CD4-positive, alpha-beta T cell treated with Interleukin-1 beta for 1 hour (primary cell): ENCODE results near the gene FBXL13.
A peak's percentile ranks its signal among the peaks of the same experiment; 100 is the strongest.
"Not testable (repeated sequence)": the region's sequence is repeated elsewhere in the genome, so short reads cannot be mapped to it uniquely, and the experiment has no call there.

Experiments
- DNase-seq, 2 donors: peaks; one replicate each; pipeline ENCODE4 v3.0.0-alpha.2; 2020 to 2022

The FBXL13 gene

DNA sequence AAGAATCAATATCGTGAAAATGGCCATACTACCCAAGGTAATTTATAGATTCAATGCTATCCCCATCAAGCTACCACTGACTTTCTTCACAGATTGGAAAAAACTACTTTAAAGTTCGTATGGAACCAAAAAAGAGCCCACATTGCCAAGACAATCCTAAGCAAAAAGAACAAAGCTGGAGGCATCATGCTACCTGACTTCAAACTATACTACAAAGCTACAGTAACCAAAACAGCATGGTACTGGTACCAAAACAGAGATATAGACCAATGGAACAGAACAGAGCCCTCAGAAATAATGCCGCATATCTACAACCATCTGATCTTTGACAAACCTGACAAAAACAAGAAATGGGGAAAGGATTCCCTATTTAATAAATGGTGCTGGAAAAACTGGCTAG lies 53.7 kb downstream of the FBXL13 start:
- DNase-seq = not testable (repeated sequence)

DNA sequence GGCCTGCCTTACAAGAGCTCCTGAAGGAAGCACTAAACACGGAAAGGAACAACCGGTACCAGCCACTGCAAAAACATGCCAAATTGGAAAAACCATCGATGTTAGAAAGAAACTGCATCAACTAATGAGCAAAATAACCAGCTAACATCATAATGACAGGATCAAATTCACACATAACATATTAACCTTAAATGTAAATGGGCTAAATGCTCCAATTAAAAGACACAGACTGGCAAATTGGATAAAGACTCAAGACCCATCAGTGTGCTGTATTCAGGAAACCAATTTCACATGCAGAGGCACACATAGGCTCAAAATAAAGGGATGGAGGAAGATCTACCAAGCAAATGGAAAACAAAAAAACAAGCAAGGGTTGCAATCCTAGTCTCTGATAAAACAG lies 56.3 kb downstream of the FBXL13 start:
- not testable (repeated sequence) for DNase-seq

DNA sequence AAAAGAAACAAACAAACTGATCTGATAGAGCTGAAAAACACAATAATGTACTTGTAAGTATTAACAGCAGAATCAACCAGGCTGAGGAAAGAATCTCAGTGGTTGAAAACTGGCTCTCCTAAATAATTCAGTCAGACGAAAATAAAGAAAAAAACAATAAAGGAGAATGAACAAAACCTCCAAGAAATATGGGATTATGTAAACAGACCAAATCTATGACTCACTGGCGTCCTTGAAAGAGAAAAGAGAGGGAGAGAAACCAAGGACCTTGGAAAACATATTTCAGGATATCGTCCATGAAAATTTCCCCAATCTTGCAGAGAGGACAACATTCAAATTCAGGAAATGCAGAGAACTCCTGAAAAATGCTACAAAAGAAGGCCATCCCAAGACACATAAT lies 62.9 kb downstream of the FBXL13 start:
- DNase-seq = no peak

DNA sequence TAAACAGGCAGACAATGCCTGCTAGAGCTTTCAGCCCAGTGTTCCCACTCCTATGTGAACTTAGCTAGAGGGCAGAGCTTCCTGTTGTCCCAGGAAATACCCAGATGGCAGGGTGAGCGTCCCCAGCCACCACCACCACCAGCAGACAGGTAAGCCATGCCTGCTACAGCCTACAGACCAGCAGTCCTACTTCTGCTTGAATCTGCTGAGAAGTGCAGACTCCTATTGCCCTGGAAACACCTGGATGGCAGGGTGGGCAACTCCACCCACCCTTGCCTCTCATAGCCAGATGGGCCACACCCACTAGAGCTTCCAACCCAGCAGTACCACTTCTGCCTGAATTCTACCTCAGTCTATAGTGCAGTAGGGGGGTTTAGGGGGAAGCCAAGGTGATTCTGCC lies 64.4 kb downstream of the FBXL13 start:
- DNase-seq = no peak

DNA sequence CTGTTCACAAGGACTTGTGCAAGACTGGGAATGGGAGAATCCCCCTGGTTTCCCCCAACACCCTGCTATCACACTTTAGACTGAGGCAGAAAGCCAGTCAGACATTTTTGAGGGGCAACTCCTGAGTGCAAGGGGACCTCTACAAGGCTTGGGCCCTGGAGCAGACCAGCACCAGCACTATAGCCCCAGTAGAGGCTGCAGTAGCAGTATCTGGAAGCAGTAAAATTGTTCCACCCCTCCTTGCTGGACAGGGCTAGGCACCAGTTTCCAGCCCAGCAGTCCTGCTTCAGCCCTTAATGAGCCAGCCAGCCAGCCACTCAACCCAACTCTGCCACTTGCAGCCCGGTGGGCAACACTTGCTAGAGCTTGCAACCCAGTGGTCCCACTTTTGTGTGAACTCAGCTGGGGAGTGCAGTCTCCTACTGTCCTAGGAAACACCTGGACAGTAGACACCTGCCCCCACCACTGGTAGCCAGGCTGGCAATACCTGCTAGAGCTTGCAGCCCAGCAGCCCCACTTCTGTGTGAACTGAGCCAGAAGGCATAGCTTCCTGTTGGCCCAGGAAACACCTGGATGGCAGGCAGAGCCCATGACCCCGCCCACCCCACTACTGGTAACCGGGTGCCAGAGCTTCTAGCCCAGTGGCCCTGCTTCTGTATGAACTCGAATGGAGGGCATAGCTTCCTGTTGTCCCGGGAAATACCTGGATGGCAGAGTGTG lies 65.0 kb downstream of the FBXL13 start:
- DNase-seq = peak in 1 of 2 donors; percentile 26

DNA sequence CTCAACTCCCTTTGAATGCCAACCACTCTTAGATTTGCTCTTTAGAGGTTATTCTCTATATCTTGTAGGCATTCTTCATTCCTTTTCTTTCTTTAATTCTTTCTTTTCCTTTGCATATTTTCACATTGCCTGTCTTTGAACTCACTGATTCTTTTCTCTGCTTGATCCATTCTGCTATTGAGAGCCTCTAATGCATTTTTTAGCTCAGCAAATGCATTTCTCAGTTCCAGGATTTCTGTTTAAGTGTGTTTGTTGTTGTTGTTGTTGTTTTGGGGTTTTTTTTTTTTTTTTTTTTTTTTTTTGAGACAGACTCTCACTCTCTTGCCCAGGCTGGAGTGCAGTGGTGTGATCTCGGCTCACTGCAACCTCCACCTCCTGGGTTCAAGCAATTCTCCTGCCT lies 71.6 kb downstream of the FBXL13 start:
- no peak for DNase-seq

DNA sequence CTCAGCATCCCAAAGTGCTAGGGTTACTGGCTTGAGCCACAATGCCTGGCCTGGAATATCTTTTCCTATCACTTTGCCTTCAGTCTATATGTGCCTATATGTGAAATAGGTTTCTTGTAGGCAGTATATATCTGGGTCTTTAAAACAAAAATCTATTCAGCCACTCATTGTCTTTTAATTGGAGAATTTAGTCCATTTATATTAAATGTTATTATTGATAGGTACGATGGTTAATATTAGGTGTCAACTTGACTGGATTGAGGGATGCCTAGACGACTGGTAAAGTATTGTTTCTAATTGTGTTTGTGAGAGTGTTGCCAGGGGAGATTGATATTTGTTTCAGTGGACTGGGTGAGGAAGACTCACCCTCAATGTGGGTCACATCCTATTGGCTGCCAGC lies 73.4 kb downstream of the FBXL13 start:
- no peak for DNase-seq

DNA sequence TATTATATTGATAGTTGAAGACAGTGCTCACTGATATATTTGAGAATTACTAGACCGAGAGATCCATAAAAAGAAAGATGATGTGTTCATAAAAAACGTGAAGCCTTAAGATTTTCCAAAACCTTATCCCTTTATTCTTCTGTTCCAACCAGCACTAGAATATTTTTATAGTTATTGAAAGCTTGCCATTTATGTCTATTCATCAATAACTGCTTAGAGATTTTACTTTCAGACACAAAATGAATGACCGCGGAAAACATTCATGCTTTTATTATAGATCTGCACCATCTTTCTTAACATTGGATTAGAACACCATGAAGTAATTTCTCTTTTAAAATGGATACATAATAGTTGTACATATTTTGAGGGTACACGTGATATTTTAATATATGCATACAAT lies 77.6 kb downstream of the FBXL13 start:
- DNase-seq = no peak

DNA sequence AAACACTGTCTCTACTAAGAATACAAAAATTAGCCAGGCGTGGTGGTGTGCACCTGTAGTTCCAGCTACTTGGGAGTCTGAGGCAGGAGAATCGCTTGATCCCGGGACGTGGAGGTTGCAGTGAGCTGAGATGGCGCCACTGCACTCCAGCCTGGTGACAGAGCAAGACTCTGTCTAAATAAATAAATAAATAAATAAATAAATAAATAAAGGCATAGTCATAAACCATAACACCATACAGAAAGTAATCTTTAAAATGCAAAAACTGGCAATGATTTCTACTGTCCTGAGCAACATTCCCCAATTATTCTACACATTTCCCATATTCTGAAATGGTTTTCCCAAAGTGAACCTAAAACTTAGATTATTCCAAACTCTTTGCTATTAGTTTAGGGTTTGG lies 79.0 kb downstream of the FBXL13 start:
- DNase-seq = not testable (repeated sequence)

DNA sequence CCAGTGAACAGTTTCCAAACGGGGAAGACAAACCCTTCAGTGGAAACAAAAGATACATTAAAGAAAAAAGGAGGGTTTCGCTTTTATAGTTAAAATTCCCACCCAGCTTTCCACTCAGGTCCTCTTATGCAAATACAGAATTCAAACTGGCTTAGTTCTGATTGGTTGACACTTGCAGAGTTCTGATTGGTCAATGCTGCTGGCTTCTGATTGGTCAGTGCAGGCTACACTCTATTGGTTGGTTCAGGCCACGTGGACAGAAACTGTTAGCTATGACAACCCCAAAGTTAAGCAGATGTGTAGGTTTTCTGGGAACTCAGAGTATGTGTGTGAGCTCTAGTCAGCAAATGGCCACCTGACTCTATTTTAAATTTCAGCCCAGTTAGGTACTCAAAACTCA lies 80.0 kb downstream of the FBXL13 start:
- DNase-seq = no peak

DNA sequence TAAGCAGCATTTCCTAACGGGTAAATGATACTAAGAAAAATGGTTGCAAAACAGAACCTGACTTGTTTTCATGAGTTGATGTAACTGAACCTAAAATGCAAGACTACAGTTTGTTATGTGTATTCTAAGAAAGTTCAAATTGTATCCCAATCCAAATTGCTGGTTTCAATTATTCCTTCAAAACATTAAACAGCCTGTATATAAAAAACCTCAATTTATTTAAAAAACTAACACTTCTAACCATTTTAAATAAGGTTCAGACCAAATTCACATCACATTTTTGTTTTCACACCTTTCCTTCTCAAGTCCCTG lies 80.9 kb downstream of the FBXL13 start:
- no peak for DNase-seq

DNA sequence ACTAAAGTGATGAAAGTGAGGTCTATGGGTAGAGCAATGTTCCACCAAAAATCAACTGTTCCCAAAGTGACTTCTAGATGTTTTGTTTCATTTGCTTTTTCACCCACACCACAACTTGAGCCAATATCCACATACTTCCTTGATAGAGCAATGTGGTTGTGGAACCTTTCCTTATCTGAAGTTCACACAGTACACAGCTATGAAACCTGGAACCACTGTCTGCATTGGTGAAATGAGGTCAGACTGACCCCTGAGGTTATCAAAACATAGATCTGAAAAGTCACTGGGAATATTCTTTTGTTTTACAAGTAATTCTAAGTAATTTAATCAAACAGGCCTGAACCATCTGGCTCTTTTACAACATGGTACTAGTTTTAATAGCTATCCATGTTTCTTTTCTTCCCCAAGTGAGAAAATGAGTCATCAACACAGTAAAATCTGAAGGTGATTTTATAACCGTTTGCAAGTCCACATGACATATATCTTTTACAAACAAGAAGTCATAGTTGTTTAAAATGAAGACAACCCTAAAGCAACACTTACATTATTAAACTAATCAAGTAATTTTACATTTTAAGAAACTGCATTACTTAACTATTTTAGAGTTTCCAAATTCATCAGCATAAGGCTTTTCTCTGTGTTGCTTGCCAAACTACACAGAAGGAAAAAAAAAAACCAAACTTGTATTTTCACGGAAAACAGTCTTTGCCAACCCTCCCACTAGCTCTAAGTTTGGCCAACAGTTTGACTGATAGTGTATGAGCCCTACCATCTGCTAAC lies 81.5 kb downstream of the FBXL13 start:
- DNase-seq = no peak

DNA sequence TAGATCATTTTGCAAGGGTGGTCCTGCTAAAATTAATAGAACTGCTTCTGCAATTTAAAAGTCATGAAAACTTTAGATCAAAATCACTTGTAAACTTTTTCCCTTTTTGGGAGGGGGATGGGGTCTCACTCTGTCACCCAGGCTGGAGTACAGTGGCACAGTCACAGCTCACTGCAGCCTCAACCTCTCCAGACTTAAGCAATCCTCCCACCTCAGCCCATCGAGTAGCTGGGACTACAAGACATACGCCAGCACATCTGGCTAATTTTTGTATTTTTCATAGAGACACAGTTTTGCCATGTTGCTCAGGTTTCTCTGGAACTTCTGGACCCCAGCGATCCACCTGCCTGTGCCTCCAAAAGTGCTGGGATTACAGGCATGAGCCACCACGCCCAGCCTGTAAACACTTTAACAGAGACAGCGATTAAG lies 82.1 kb downstream of the FBXL13 start:
- no peak for DNase-seq

DNA sequence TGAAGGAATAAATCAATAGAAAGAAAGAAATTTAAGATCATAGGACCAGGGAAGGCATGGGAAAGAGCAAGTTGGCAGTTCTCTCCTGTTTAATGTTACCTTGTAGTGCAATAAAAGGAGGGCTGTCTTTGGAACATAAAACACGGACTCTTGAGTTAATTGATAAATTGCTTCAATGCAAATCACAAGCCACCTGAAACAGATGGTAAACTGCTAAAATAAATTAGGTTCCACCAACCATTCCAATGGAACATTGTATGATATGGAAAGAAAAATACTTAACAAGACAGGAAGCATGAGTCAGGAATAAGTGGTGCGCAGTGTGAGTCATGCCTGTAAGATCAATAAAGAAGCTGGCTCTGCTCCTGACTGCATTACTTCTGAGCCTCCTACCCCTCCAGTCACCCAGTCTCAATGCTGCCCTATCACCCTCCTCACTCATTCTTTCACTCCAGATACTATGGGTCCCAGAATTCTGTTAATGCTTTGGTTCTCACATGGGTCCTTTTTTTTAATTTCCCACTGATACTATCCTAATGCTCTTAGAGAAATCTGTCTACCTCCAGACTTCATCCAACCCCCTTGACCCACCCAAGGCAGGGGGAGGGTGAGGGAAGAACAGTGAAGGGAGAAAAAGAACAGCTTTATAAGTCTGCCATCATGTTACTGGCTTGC lies 82.9 kb downstream of the FBXL13 start:
- DNase-seq = no peak

DNA sequence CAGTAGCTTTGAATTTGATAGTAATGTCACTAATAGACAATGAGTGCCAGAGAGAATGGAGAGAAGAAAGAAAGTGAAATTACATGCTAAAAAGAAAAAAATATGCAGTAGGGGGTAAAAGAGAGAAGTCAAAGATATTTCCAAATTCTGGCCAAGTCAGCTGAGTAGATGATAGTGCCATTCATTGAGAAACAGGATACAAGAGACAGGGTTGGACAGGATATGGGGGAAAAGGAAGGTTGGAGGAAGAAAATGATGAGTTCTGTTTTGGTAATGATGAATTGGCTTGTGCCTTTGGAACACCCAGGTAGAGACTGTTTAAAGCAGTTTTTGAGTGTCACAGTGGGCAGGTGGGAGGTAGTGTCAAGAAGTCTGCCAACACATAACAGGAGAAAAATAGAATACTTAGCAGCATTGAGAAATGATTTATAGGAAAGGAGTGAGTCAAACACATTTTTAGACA lies 83.5 kb downstream of the FBXL13 start:
- no peak for DNase-seq

DNA sequence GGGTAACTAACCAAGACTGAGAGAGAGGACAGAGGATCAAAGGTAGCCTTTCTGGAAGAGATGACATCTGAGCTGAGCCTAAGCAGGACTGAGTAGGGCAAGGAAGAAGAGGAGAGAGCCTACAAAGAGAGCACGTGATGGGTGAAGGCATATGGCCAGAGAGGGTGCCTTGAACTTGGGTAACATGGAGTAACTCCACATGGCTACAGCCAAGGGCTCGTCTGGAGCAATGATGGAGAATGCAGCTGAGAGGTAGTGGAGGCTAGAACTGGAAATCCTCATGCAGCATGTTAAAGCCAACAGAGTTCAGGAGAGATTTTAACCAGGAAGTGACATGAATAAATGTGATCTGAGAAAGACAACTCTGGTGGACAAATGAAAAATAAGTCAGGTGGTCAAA lies 84.0 kb downstream of the FBXL13 start:
- DNase-seq = no peak

DNA sequence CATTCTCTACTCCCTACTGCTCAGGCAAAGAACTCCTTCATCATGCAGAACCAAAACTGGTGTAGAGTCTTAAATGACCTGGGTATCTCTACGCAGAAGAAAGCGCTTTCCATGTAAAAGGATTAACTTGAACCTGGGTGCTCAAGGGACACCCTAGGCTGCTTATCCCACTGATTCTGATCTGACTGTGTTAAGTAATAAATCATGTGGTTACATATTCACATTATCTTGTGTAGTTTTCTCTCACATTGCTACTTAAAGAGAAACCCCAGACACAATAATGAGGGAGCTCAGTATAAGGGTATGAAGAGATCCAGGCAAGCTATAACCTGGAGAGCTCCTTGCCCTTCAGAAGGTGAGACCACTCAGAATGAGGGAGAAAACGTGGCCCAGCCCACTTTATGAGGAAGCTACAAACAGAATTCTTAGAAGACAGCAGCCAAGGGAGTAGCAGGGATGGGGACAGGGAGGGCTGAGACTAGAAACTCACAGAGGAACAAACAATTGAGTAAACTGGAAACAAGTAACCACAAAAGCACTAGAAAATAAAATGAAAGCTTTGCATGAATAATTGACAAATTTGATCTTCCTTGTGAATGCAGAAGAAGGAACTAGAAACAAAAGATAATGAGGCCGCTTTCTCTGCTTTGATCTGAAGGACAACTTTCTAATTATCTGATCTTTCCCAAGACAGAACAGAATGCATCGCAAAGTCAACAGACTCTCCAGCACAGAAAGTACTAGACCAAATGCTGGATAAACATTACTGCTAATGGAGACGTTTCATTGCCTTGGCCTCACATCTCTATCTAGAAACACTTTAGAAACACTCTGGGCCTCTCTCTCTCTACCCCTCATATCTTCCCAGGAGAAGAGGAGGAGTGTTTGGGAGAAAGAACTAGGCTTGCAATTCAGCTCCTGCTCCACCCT lies 85.7 kb downstream of the FBXL13 start:
- DNase-seq = no peak

DNA sequence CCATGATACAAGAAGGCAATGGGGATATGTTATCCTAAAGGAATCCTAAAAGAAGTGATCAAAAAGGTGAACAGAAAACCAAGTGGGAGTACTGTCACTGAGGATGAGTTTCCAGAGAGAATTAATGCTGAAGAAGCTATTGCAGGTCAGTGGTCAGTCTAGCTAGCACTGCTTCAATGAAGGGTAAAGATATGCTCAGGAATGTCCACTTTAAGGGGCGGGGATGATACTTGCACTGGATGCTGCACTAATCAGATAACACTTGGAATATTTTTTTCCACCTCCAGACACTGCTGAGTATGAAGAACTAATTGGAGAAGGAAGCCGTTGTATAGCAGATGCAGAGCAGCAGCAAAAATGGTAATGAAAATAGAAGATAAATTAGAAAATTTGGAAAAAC lies 86.5 kb downstream of the FBXL13 start:
- DNase-seq = no peak

DNA sequence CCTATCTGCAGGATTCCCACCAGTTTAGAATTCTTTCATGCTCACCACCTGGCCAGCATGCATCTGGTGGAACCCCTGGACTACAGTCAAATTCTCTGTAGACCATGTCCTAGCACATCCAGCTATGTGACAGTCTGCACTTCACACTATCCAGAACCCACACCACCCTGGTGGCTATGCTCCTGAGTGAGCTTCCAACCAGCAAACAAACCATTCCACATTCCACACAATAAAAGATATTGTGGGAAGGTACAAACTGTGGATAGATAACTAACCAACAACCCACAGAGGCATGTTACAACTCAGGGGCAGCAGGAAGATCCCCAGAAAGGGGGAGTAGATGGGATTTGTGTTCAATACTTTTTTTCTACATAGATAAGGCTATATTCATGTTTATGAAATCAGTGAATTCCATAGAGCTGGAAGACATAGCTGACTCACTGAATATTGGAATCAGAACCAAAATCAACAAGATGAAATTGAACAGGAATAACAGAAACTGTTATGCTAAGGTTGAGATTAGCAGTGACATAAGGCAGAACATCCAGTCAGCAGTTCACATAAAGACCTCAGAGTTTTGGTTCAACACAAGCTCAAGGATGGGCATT lies 89.3 kb downstream of the FBXL13 start:
- DNase-seq = no peak

DNA sequence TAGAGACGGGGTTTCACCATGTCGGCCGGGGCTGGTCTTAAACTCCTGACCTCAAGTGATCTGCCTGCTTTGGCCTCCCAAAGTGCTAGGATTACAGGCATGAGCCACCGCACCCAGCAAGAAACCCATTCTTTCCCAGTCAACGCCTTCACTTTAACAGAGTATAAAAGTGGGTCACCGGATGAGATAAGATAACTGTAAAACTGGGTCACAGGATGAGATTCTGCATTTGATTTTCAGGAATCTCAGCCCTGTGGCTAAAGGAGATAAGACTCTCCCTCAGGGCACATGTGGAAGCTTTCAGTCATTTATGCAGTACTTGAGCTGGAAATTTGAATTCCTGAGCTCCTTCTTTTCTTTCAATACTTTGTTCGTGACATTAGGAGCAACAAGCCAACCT lies 91.0 kb downstream of the FBXL13 start:
- no peak for DNase-seq

DNA sequence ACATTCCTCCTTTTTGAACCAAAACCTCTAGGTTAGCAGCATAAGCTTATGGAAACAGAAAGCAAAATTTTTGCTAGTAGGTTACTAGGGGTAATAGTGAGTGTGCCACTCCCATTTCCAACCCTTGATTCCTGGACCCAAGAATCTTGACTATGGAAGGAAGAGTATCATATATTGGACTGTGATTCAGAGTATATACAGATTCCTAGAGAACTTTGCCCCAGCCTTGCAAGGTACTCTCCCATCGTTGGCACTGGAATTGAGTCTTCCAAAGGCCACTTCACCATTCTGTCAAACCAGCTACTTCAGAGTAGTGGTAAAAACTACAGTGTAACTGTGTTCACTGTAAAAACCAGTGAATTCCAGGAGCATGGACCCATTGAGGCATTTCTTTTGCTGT lies 92.4 kb downstream of the FBXL13 start:
- no peak for DNase-seq

DNA sequence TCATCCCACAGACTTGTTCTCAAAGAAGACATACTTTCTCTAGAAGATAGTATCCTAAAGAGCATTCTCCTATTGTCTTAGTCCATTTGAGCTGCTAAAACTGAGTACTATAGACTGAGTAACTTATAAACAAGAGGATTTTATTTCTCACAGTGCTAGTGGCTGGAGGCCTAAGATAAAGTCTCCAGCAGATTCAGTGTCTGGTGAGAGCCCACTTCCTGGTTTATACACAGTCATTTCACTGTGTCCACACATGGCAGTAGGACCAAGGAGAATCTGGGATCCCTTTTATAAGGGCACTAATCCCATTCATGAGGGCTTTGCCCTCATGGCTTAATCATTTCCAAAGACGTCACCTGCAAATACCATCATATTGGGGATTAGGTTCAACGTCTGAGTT lies 93.1 kb downstream of the FBXL13 start:
- no peak for DNase-seq

DNA sequence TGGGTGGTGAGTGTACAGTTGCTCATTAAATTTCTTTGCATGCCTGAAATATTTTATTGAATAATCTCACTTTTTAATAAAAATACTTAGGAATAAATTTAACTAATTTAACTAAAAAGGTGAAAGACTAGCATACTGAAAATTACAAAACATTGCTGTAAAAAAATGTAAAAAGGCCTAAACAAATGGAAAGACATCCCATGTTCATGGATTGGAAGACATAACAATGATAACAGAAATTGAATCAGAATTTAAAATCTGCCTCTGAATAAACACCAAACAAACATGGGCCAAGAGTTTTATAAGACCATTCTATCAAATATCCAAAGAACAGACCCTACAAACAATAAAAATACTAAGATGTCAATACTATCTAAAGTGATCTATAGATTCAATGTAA lies 94.9 kb downstream of the FBXL13 start:
- no peak for DNase-seq
